Mesendoderm (in vitro differentiated cells): Measurements from ENCODE around the gene ALDH1L1.

Experiments used
- DNase-seq: peaks from one replicate; pipeline ENCODE4 v3.0.0; 2013
- H2AK5ac ChIP-seq: 2 replicates; pipeline ENCODE4 v1.6.1; 2013; ENCODE audit warnings: low read length, inconsistent platforms
- H2BK120ac ChIP-seq: 2 replicates; pipeline ENCODE4 v1.6.1; 2013; ENCODE audit warnings: low read depth, mild to moderate bottlenecking, low read length, moderate library complexity, mixed read lengths
- H2BK15ac ChIP-seq: replicated peaks from 2 replicates; pipeline ENCODE4 v1.6.1; 2013; ENCODE audit warnings: low read depth, mild to moderate bottlenecking, moderate library complexity
- H2BK5ac ChIP-seq: 2 replicates; pipeline ENCODE4 v1.6.1; 2013; ENCODE audit warnings: low read length, inconsistent platforms
- H3K18ac ChIP-seq: 2 replicates; pipeline ENCODE4 v1.6.1; 2013; ENCODE audit warnings: mild to moderate bottlenecking, low read length, mixed read lengths
- H3K23ac ChIP-seq: one replicate; pipeline ENCODE4 v1.6.1; 2013; ENCODE audit warnings: low read length
- H3K27ac ChIP-seq: 2 replicates; pipeline ENCODE4 v1.5.1; 2013; ENCODE audit warnings: low read depth, mild to moderate bottlenecking, inconsistent platforms, low read length, moderate library complexity
- H3K27me3 ChIP-seq: 2 replicates; pipeline ENCODE4 v1.6.1; 2013; ENCODE audit warnings: low read length, control low read depth, mild to moderate bottlenecking, inconsistent platforms; ENCODE audit not compliant: insufficient read depth, poor library complexity
- H3K36me3 ChIP-seq: 2 replicates; pipeline ENCODE4 v1.6.1; 2013; ENCODE audit warnings: low read length, inconsistent platforms; ENCODE audit not compliant: control insufficient read depth, insufficient read depth
- H3K4ac ChIP-seq: one replicate; pipeline ENCODE4 v1.6.1; 2013; ENCODE audit warnings: low read depth, mild to moderate bottlenecking, low read length, moderate library complexity
- H3K4me1 ChIP-seq: 2 replicates; pipeline ENCODE4 v1.6.1; 2013; ENCODE audit warnings: low read depth, low read length, inconsistent platforms; ENCODE audit not compliant: control insufficient read depth
- H3K4me2 ChIP-seq: 2 replicates; pipeline ENCODE4 v1.6.1; 2013; ENCODE audit warnings: low read length
- H3K4me3 ChIP-seq: 2 replicates; pipeline ENCODE4 v1.5.1; 2013; ENCODE audit warnings: mild to moderate bottlenecking, low read length
- H3K56ac ChIP-seq: one replicate; pipeline ENCODE4 v1.6.1; 2013; ENCODE audit warnings: low read length
- H3K79me1 ChIP-seq: 2 replicates; pipeline ENCODE4 v1.6.1; 2013; ENCODE audit warnings: low read length, inconsistent platforms
- H3K79me2 ChIP-seq: 2 replicates; pipeline ENCODE4 v1.6.1; 2013; ENCODE audit warnings: mild to moderate bottlenecking, low read length; ENCODE audit not compliant: control insufficient read depth, insufficient read depth
- H3K9ac ChIP-seq: 2 replicates; pipeline ENCODE4 v1.6.1; 2013; ENCODE audit warnings: low read length, inconsistent platforms
- H4K5ac ChIP-seq: one replicate; pipeline ENCODE4 v1.6.1; 2013; ENCODE audit warnings: low read length
- H4K8ac ChIP-seq: one replicate; pipeline ENCODE4 v1.6.1; 2013; ENCODE audit warnings: low read depth, mild to moderate bottlenecking, control low read depth, low read length, moderate library complexity
- WGBS: extraction: QIAGEN DNeasy Blood & Tissue Kit; methylation state at CpG from one replicate; pipeline ENCODE4 v1.1.7; 2013; ENCODE audit warnings: low lambda C conversion rate, missing lambda C conversion rate; ENCODE audit not compliant: insufficient coverage; ENCODE audit errors: extremely low coverage; 5-methylcytosine and 5-hydroxymethylcytosine counted together

ALDH1L1 gene

GRCh38 chr3:126207166-126207565 is 26.8 kb upstream of the ALDH1L1 start:
- Histone ChIP-seq H4K8ac (no peak overlapping the region), H3K9ac (no peak overlapping the region), H3K79me2 (no peaks in the 10 kb centered on the region), H3K18ac (no peak overlapping the region), H3K4me2 (no peak overlapping the region), H3K56ac (no peak overlapping the region), H2BK5ac (no peak overlapping the region), H3K27me3 (no peaks in the 10 kb centered on the region), H3K4me3 (no peak overlapping the region), H3K4me1 (no peaks in the 10 kb centered on the region), H2AK5ac (no peak overlapping the region), H3K79me1 (no peaks in the 10 kb centered on the region), H3K27ac (no peak overlapping the region), H2BK120ac (no peak overlapping the region), H3K4ac (no peak overlapping the region), H4K5ac (no peak overlapping the region), H3K36me3 (no peaks in the 10 kb centered on the region), H3K23ac (no peak overlapping the region), H2BK15ac (no peak overlapping the region)
- no CpG with 5 or more reads among the region's 5 CpGs for WGBS
- no peak for DNase-seq

GRCh38 chr3:126205717-126206655 is 25.6 kb upstream of the ALDH1L1 start:
- Histone ChIP-seq H3K27me3 (no peaks in the 10 kb centered on the region), H4K5ac (no peak overlapping the region), H3K79me1 (no peaks in the 10 kb centered on the region), H3K4me1 (no peaks in the 10 kb centered on the region), H2BK120ac (no peak overlapping the region), H3K23ac (no peak overlapping the region), H3K36me3 (no peaks in the 10 kb centered on the region), H3K9ac (no peak overlapping the region), H3K4ac (no peak overlapping the region), H2BK5ac (no peak overlapping the region), H3K18ac (no peak overlapping the region), H4K8ac (no peak overlapping the region), H3K4me2 (no peak overlapping the region), H2BK15ac (no peak overlapping the region), H3K79me2 (no peaks in the 10 kb centered on the region), H3K27ac (no peak overlapping the region), H2AK5ac (no peak overlapping the region), H3K56ac (no peak overlapping the region), H3K4me3 (no peak overlapping the region)
- no CpG with 5 or more reads among the region's 3 CpGs for WGBS
- DNase-seq = no peak

GRCh38 chr3:126202680-126203079 is 22.3 kb upstream of the ALDH1L1 start:
- no peak overlapping the region for H3K9ac ChIP-seq
- H3K56ac ChIP-seq = no peak overlapping the region
- no peaks in the 10 kb centered on the region for H3K79me1 ChIP-seq
- no peaks in the 10 kb centered on the region for H3K27me3 ChIP-seq
- H3K23ac ChIP-seq = no peak overlapping the region
- no peak overlapping the region for H3K4me2 ChIP-seq
- no peak overlapping the region for H4K8ac ChIP-seq
- H3K4ac ChIP-seq = no peak overlapping the region
- H2BK15ac ChIP-seq = no peak overlapping the region
- no CpG with 5 or more reads among the region's 4 CpGs for WGBS
- no peak overlapping the region for H3K18ac ChIP-seq
- H3K4me3 ChIP-seq = no peak overlapping the region
- no peaks in the 10 kb centered on the region for H3K79me2 ChIP-seq
- no peak for DNase-seq
- no peak overlapping the region for H2AK5ac ChIP-seq
- H3K27ac ChIP-seq = no peak overlapping the region
- H2BK120ac ChIP-seq = no peak overlapping the region
- H4K5ac ChIP-seq = no peak overlapping the region
- no peaks in the 10 kb centered on the region for H3K4me1 ChIP-seq
- H2BK5ac ChIP-seq = no peak overlapping the region
- H3K36me3 ChIP-seq = no peaks in the 10 kb centered on the region

GRCh38 chr3:126202276-126202675 is 21.9 kb upstream of the ALDH1L1 start:
- Histone ChIP-seq H2BK5ac (no peak overlapping the region), H3K23ac (no peak overlapping the region), H3K4me1 (no peaks in the 10 kb centered on the region), H4K5ac (no peak overlapping the region), H3K4me3 (no peak overlapping the region), H2AK5ac (no peak overlapping the region), H3K4ac (no peak overlapping the region), H3K79me2 (no peaks in the 10 kb centered on the region), H3K9ac (no peak overlapping the region), H2BK120ac (no peak overlapping the region), H3K27ac (no peak overlapping the region), H3K36me3 (no peaks in the 10 kb centered on the region), H3K79me1 (no peaks in the 10 kb centered on the region), H2BK15ac (no peak overlapping the region), H3K27me3 (no peaks in the 10 kb centered on the region), H3K56ac (no peak overlapping the region), H4K8ac (no peak overlapping the region), H3K4me2 (no peak overlapping the region), H3K18ac (no peak overlapping the region)
- no CpG with 5 or more reads among the region's 3 CpGs for whole genome bisulfite sequencing
- no peak for DNase-seq

GRCh38 chr3:126201168-126201567 is 20.8 kb upstream of the ALDH1L1 start:
- Histone ChIP-seq H2BK5ac (no peak overlapping the region), H3K4me3 (no peak overlapping the region)
- no CpG with 5 or more reads among the region's 3 CpGs for WGBS

More at GRCh38 chr3:126201168-126201567, 20.8 kb upstream of the ALDH1L1 start:
- Histone ChIP-seq H2AK5ac (no peak overlapping the region), H3K9ac (no peak overlapping the region), H3K36me3 (no peaks in the 10 kb centered on the region), H3K4me2 (no peak overlapping the region), H4K5ac (no peak overlapping the region), H3K27ac (no peak overlapping the region), H3K79me2 (no peaks in the 10 kb centered on the region), H3K18ac (no peak overlapping the region), H3K4ac (no peak overlapping the region), H2BK15ac (no peak overlapping the region), H3K4me1 (no peaks in the 10 kb centered on the region), H3K23ac (no peak overlapping the region), H3K79me1 (no peaks in the 10 kb centered on the region), H4K8ac (no peak overlapping the region), H3K56ac (no peak overlapping the region), H2BK120ac (no peak overlapping the region), H3K27me3 (no peaks in the 10 kb centered on the region)
- no peak for DNase-seq
